Epithelial cell of esophagus (primary cell): Measurements from ENCODE around the gene CCDC30.

Source experiments
- DNase-seq: peaks from one replicate; pipeline ENCODE4 v3.0.0; 2010; ENCODE audit warnings: low read depth
- H3K4me3 ChIP-seq: 2 replicates; pipeline ENCODE4 v1.5.1; 2011; ENCODE audit warnings: mild to moderate bottlenecking, low read length, control low read depth
- TF ChIP-seq, protein P1 (sequence below): IDR thresholded peaks from 2 replicates; pipeline ENCODE4 v1.5.1; 2011; ENCODE audit warnings: low read depth, mild to moderate bottlenecking, low read length, control low read depth, inconsistent platforms; ENCODE audit not compliant: insufficient read depth; ENCODE audit errors: missing control alignments

Gene CCDC30

GRCh38 chr1:42669936-42670335 lies 206.8 kb downstream of the CCDC30 start:
- H3K4me3 ChIP-seq: no peak overlapping the region
- TF ChIP-seq, protein P1, sequence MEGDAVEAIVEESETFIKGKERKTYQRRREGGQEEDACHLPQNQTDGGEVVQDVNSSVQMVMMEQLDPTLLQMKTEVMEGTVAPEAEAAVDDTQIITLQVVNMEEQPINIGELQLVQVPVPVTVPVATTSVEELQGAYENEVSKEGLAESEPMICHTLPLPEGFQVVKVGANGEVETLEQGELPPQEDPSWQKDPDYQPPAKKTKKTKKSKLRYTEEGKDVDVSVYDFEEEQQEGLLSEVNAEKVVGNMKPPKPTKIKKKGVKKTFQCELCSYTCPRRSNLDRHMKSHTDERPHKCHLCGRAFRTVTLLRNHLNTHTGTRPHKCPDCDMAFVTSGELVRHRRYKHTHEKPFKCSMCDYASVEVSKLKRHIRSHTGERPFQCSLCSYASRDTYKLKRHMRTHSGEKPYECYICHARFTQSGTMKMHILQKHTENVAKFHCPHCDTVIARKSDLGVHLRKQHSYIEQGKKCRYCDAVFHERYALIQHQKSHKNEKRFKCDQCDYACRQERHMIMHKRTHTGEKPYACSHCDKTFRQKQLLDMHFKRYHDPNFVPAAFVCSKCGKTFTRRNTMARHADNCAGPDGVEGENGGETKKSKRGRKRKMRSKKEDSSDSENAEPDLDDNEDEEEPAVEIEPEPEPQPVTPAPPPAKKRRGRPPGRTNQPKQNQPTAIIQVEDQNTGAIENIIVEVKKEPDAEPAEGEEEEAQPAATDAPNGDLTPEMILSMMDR: no peak
- no peak for DNase-seq

DNA sequence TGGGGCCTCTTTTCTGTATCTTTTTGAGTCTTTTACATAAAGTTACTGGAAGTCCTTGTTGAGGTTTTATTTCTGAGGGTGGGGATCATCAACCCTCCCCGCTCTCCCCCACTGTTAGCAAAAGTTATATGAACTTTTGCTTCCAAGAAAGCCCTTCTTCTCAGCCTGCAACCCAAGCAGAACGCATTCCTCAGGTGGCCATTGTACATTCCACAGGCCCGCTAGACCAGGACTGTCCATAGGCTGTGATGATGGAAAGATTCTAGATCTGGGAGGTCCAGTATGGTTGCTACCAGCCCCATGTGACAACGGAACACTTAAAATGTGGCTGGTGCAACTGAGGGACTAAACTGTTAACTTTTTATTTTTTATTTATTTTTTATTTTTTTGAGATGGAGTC lies 207.3 kb downstream of the CCDC30 start:
- H3K4me3 ChIP-seq: no peak overlapping the region
- no peak for DNase-seq
- TF ChIP-seq, protein P1: no peak

DNA sequence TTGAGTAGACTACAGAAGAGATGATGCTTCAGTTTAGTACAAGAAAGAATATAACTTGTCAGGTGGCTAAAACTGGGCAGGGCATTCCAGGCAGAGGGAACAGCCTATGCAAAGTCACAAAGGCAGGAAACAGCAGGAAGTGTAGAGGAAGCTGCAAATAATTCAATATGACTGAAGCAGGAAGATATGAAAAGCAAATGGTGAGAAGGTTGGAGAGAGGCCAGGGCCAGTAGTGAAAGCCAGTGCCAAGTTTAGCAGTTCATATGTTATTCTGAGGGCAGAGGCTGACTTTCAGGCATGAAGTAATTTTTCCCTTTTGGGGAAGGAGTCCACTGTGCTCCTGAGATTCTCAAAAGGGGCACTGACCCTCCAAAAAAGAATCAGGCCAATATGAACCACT lies 211.1 kb downstream of the CCDC30 start:
- DNase-seq: no peak
- TF ChIP-seq, protein P1: no peak

GRCh38 chr1:42674682-42675081 lies 211.6 kb downstream of the CCDC30 start:
- no peak overlapping the region for H3K4me3 ChIP-seq
- no peak for DNase-seq
- TF ChIP-seq, protein P1: no peak

More for the DNA sequence above, 211.1 kb downstream of the CCDC30 start:
- no peak overlapping the region for H3K4me3 ChIP-seq

DNA sequence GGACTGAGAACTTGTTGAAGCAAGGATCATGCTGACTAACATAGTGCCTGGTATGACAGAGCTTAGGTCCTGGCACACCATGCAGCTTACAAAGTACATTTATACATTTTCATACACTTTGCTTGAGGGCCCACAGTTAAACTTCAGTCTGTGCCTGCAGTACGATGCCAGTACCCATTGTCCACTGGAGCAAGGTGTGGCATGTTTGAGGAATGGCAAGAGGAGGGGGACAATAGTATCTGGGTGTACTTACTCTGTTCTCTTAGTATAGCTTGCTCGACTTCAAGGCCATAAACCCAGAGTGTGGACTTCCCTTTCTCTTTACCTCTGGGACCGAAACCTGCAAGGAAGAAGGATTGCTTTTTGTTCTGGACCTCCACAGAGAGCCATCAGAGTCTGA lies 212.4 kb downstream of the CCDC30 start:
- DNase-seq: peak; percentile 47
- TF ChIP-seq, protein P1: no peak
- H3K4me3 ChIP-seq: no peak overlapping the region

- H3K4me3 ChIP-seq: no peak overlapping the region
- no peak for DNase-seq
- TF ChIP-seq, protein P1: no peak
Measured at GRCh38 chr1:42676534-42677087, 213.5 kb downstream of the CCDC30 start.

- H3K4me3 ChIP-seq: no peak overlapping the region
- TF ChIP-seq, protein P1: no peak
- DNase-seq: peak; percentile 73
Measured at GRCh38 chr1:42679364-42679983, 216.4 kb downstream of the CCDC30 start.
